Thyroid gland (tissue), 4 donors: Measurements from ENCODE around the gene KRT28. TPM values are rescaled to one million over a fixed set of nuclear protein-coding genes. Genes with fewer than 3 reads are reported as not detected.
A peak's percentile ranks its signal among the peaks of the same experiment; 100 is the strongest.

ENCODE experiments used
- DNase-seq, 2 donors: peaks; one replicate each; pipeline ENCODE4 v3.0.0-alpha.2; 2019
- H3K27ac ChIP-seq, 3 donors: fragments of 200-600 bp; sonication (generic); 1 replicate in 2 of 3; 2 replicates in 1 of 3; pipeline ENCODE4 v1.5.1; 2016 to 2019; ENCODE audit warnings: mild to moderate bottlenecking in 1 of 3, moderate library complexity in 1 of 3
- H3K27me3 ChIP-seq: fragments of 200-600 bp; sonication (generic); one replicate; pipeline ENCODE4 v1.5.1; 2019
- H3K36me3 ChIP-seq, 2 donors: fragments of 200-600 bp; sonication (generic); one replicate each; pipeline ENCODE4 v1.5.1; 2016 to 2019
- H3K4me1 ChIP-seq, 2 donors: fragments of 200-600 bp; sonication (generic); one replicate each; pipeline ENCODE4 v1.5.1; 2017 to 2019
- H3K4me3 ChIP-seq, 3 donors: fragments of 200-600 bp; sonication (generic); replicated peaks in 1 of 3; 1 replicate in 2 of 3; 2 replicates in 1 of 3; pipeline ENCODE4 v1.5.1; 2016; ENCODE audit warnings: mild to moderate bottlenecking in 1 of 3
- H3K9me3 ChIP-seq: fragments of 200-600 bp; sonication (generic); one replicate; pipeline ENCODE4 v1.5.1; 2017
- POLR2A ChIP-seq, 2 donors: fragments of 450-650 bp; IDR thresholded peaks; one replicate each; pipeline ENCODE4 v1.6.1; 2017; ENCODE audit warnings: antibody characterized with exemption in 2 of 2, mild to moderate bottlenecking in 2 of 2, moderate library complexity in 1 of 2
- WGBS, 2 donors: methylation state at CpG; one replicate each; pipeline ENCODE4 v1.1.5; 2017; 5-methylcytosine and 5-hydroxymethylcytosine counted together
- intact Hi-C: fragments of 100-400 bp; cut with DNase I; formaldehyde crosslinking; loops from one replicate; pipeline ENCODE4 v1.15.1; 2023
- total RNA-seq, 4 donors: library from RNA; depleted of rRNA; stranded (reverse); fragments of >200 nt; gene quantifications; one replicate each; pipeline ENCODE4 v1.2.3, GENCODE V29; 2016
- TF ChIP-seq, protein P1 (sequence below), 6 experiments: fragments of 200-600 bp in 3 of 6; fragments of 450-650 bp in 3 of 6; sonication (generic) in 3 of 6; IDR thresholded peaks; one replicate each; pipeline ENCODE4 v1.5.1; 2016 to 2019; ENCODE audit warnings: antibody characterized with exemption in 6 of 6, mild to moderate bottlenecking in 2 of 6, inconsistent platforms in 1 of 6, moderate library complexity in 1 of 6

The KRT28 gene
- total RNA-seq, 4 donors from 2014 or later, result not detected

DNA sequence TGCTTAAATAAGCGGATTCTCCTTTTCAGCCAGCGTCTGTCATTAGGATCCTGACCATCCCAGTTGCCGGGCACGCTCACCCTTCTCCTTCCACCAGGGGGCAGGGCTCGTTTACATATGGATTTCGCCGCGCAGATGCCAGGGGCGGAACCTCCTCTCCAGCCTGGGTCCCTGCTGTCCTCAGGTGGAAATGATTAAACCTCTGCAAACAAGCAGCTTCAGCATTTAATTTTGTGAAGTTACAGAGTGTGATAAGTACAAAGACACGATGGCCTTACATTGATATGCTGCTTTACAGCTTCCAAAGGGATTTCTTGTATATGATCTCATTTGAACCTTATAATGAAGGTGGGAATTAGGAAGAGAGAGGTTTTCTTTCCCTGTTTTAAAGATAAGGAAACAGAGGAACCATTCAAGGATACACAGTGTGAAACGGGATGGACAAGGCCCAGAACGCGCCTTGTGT lies 3.9 kb upstream of the KRT28 start:
- H3K36me3 ChIP-seq, result no peaks in the 10 kb centered on the region
- H3K4me1 ChIP-seq, result no peaks in the 10 kb centered on the region
- H3K4me3 ChIP-seq, result no peak overlapping the region
- H3K9me3 ChIP-seq, result no peaks in the 10 kb centered on the region
- peaks cover 5% of the 10 kb centered on the region for H3K27me3 ChIP-seq
- peak; percentile 74 to 75 for DNase-seq
- 11 to 12% methylated on average over 13 of the region's 13 CpGs for WGBS, 2 donors
- TF ChIP-seq, protein P1, sequence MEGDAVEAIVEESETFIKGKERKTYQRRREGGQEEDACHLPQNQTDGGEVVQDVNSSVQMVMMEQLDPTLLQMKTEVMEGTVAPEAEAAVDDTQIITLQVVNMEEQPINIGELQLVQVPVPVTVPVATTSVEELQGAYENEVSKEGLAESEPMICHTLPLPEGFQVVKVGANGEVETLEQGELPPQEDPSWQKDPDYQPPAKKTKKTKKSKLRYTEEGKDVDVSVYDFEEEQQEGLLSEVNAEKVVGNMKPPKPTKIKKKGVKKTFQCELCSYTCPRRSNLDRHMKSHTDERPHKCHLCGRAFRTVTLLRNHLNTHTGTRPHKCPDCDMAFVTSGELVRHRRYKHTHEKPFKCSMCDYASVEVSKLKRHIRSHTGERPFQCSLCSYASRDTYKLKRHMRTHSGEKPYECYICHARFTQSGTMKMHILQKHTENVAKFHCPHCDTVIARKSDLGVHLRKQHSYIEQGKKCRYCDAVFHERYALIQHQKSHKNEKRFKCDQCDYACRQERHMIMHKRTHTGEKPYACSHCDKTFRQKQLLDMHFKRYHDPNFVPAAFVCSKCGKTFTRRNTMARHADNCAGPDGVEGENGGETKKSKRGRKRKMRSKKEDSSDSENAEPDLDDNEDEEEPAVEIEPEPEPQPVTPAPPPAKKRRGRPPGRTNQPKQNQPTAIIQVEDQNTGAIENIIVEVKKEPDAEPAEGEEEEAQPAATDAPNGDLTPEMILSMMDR (IDR thresholded peaks at IDR 0.05), result peak; percentile 38 to 81 (median 64)
- no peak for TF ChIP-seq POLR2A (IDR thresholded peaks at IDR 0.05)
- intact Hi-C loops, result loop anchor here (5.0 kb wide), 1 partner anchor 864 kb away; no protein-coding TSS in a partner anchor
- H3K27ac ChIP-seq, result no peak overlapping the region

DNA sequence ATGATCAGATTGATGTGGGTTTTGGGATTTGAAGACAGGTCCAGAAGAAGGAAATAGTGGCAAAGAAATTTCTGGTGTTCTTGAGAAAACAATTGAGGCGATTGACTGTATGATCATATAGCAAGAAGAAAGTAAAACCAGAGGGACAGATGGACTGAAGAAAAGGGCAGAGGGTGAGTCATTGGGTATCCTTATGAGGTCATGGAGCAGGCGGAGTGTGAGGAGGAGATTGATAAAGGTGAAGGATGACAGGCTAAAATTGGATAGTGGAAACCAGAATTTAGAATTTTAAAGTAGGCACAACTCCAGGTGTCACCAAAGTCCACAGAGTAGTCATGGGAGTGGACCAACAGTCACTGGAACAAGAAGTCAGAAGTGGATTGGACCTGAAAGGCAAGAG lies 1.4 kb upstream of the KRT28 start:
- WGBS, 2 donors, result 79 to 91% methylated on average over 2 of the region's 2 CpGs
- DNase-seq, result no peak
- Histone ChIP-seq H3K27me3 (no peaks in the 10 kb centered on the region), H3K4me3 (no peak overlapping the region), H3K27ac (no peak overlapping the region), H3K9me3 (no peaks in the 10 kb centered on the region), H3K36me3 (no peaks in the 10 kb centered on the region), H3K4me1 (no peaks in the 10 kb centered on the region)
- intact Hi-C loops, result loop anchor here (5.0 kb wide), 1 partner anchor 866 kb away; no protein-coding TSS in a partner anchor
- TF ChIP-seq, protein P1 (IDR thresholded peaks at IDR 0.05), result no peak
- TF ChIP-seq POLR2A (IDR thresholded peaks at IDR 0.05), result no peak

DNA sequence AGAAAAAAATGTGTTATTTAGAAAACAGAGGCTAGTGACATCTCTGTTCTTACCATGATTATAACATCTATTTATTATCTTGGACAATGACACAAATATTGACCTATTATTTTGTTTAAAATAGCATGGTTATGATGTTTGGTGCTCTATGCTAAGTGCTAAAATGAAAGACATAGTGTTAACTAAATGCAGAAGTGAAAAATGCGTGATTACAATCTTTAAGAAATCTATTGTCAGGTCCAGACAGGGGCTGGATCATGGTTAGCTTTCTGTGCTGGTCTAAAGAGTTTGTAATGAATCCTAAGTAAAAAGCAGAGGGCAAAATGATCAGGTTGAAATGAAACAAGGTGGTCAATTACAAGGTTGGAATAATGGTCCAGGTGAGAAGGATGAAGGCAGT lies 622 bp upstream of the KRT28 start:
- WGBS, 2 donors, result 79 to 91% methylated on average over 1 of the region's 1 CpG
- TF ChIP-seq POLR2A (IDR thresholded peaks at IDR 0.05), result no peak
- TF ChIP-seq, protein P1 (IDR thresholded peaks at IDR 0.05), result no peak

DNA sequence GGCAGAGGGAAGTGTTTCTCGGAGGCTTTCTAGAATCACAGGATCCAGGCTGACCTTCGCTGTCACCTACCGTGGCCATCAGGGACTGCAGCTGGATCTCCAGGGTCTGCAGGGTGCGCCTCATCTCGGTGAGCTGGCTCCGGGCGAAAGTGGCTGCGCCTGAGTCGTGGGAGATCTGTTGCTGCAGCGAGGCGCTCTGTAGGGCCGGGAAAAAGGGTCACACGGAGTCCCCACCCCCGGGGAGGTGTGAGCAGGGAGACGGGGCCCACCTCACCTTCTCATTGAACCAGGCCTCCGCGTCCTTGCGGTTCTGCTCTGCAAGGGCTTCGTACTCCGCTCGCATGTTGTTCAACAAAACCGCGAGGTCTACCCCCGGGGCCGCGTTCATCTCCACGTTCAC lies 2.9 kb downstream of the KRT28 start:
- no peak for DNase-seq
- 76 to 85% methylated on average over 27 of the region's 27 CpGs for WGBS, 2 donors
- no peaks in the 10 kb centered on the region for H3K4me1 ChIP-seq
- H3K27me3 ChIP-seq, result no peaks in the 10 kb centered on the region
- H3K9me3 ChIP-seq, result no peaks in the 10 kb centered on the region
- no peak overlapping the region for H3K27ac ChIP-seq
- intact Hi-C loops, result no loop called here
- no peak overlapping the region for H3K4me3 ChIP-seq
- TF ChIP-seq, protein P1 (IDR thresholded peaks at IDR 0.05), result no peak
- TF ChIP-seq POLR2A (IDR thresholded peaks at IDR 0.05), result no peak
- H3K36me3 ChIP-seq, result no peaks in the 10 kb centered on the region

More for the DNA sequence above, 622 bp upstream of the KRT28 start:
- DNase-seq, result no peak
- H3K36me3 ChIP-seq, result no peaks in the 10 kb centered on the region
- no peaks in the 10 kb centered on the region for H3K9me3 ChIP-seq
- H3K27me3 ChIP-seq, result no peaks in the 10 kb centered on the region
- no peak overlapping the region for H3K4me3 ChIP-seq
- H3K4me1 ChIP-seq, result no peaks in the 10 kb centered on the region
- H3K27ac ChIP-seq, result no peak overlapping the region
- intact Hi-C loops, result loop anchor here (5.0 kb wide), 1 partner anchor 867 kb away; no protein-coding TSS in a partner anchor

DNA sequence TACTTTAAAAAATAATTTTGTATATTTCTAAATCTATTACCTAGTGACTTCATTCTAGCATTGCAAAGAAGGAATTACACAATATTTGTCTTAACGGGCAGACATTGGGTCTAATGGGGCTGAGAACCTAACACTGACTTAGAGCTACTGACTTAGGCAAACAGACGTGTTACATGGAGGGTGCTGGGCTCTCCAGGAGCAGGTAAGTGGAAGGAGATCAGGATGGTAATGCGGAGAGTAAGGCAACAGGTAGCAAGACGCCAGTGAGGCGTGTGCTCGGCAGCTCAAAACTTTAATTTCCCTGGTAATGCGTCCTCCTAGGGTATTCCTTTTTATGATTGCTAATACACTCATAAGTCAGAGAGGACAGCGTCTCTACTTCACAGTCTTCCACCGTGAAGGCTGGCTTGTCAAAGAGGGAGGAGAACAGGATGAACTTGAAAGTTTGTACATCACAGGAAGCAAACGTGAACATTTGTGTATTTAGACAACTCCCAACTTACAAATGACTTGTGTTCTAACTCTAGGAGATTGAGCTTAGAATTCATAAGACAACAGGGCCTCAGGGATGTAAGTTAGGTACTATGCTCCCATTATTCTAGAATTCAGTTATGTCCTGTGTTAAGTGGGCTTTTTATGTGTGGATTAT lies 4.6 kb downstream of the KRT28 start:
- Histone ChIP-seq H3K4me3 (no peak overlapping the region), H3K27ac (no peak overlapping the region), H3K27me3 (no peaks in the 10 kb centered on the region), H3K9me3 (no peaks in the 10 kb centered on the region), H3K4me1 (no peaks in the 10 kb centered on the region), H3K36me3 (no peaks in the 10 kb centered on the region)
- DNase-seq, result no peak
- intact Hi-C loops, result no loop called here
- WGBS, 2 donors, result 78% methylated on average over 10 of the region's 10 CpGs
- no peak for TF ChIP-seq POLR2A (IDR thresholded peaks at IDR 0.05)
- TF ChIP-seq, protein P1 (IDR thresholded peaks at IDR 0.05), result no peak
